SKM-1 (cell line): Measurements from ENCODE around the gene CISD1.

ENCODE experiments used
- DNase-seq: peaks from one replicate; lab custom pipeline; 2025; ENCODE audit not compliant: unreplicated experiment; lab: John Stamatoyannopoulos, UW

CISD1 gene

GRCh38 chr10:58265249-58265648 is 3.7 kb upstream of the CISD1 start:
- DNase-seq = no peak

- peak; percentile 54 for DNase-seq
These were observed 2.7 kb upstream of the CISD1 start for GRCh38 chr10:58266003-58266825.

- peak; percentile 87 for DNase-seq
These were observed 1.9 kb upstream of the CISD1 start for GRCh38 chr10:58266826-58267712.

GRCh38 chr10:58267713-58268453 is 1.1 kb upstream of the CISD1 start, which contains the start of gene IPMK:
IPMK (minus strand) TSS chr10:58267894; CDS start chr10:58267611, 283 bp downstream.
- peak; percentile 70 for DNase-seq

GRCh38 chr10:58268454-58268945 is 462 bp upstream of the CISD1 start:
- peak; percentile 78 for DNase-seq

GRCh38 chr10:58269782-58270290 is 874 bp downstream of the CISD1 start:
- DNase-seq = no peak

- no peak for DNase-seq
These were observed 6.3 kb downstream of the CISD1 start for GRCh38 chr10:58275261-58275660.

DNA sequence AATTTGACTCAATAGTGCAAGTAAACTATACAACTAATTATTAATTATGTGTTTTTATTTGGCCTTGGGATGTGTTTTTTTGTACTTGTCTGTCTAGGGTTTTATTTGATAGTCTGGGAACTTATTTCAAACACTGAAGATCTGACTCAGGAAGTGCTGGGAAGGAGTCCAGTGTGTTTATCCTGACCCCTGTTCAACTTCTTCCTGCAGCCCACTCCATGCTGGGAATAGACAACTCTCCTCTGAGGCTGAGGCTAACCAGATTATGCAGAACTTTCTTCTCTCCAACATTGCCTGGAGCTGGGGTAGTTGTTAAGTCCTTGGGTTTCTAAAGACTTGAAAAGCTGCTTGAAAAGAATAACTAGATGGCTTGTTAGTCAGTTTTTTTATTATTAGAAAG is 6.9 kb downstream of the CISD1 start:
- DNase-seq = no peak

DNA sequence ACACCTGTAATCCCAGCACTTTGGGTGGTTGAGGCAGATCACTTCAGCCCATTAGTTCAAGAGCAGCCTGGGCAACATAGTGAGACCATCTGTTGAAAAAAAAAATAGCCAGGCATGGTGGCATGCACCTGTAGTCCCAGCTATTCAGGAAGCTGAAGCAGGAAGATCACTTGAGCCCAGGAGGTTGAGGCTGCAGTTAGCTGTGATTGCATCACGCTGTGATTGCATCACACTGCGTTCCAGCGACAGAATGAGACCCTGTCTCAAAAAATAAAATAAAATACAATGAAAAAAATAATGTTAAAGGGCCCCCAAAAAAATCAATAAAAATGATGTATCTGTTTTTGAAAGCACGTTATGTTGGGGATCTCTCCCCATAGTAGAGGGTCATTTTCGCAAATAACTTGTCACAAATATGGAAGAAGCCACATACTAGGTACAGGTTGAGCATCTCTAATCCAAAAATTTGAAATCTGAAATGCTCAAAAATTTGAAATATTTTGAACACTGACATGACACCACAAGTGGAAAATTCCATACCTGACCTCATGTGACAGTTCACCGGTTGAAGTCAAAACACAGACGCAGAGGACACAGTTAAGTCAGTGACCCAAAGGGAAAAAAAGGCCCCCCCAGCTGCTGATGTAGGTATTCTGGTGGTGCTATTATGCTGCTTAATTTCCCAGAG is 9.5 kb downstream of the CISD1 start:
- no peak for DNase-seq

GRCh38 chr10:58278962-58279307 is 10.0 kb downstream of the CISD1 start:
- DNase-seq = no peak

GRCh38 chr10:58280477-58280876 is 11.5 kb downstream of the CISD1 start:
- DNase-seq = no peak

GRCh38 chr10:58281092-58281752 is 12.3 kb downstream of the CISD1 start:
- DNase-seq = no peak

- peak; percentile 94 for DNase-seq
These were observed 13.7 kb downstream of the CISD1 start for GRCh38 chr10:58282615-58283014.

GRCh38 chr10:58291538-58292174 is 22.7 kb downstream of the CISD1 start:
- DNase-seq = peak; percentile 13

GRCh38 chr10:58293989-58294388 is 25.0 kb downstream of the CISD1 start:
- no peak for DNase-seq

DNA sequence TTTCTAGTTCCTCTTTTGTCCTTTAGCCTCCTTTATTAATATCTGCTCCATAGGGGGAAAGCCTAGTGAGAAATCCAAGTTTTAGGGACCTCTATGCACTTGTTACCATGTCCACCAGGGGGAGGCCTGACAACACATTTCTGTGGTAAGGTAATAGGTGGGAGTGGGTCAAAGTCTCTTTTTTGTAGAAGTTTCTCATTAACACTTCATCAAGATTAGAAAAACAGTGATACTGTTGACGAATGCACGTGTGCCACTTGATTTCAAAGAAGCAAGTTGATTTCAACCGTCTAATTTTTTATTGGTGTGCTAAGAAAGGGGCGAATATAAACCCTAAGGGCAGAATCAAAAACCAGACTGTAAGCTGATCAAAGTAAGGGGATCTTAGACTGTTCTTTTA is 30.6 kb downstream of the CISD1 start:
- DNase-seq = peak; percentile 63

GRCh38 chr10:58300676-58301075 is 31.7 kb downstream of the CISD1 start:
- no peak for DNase-seq

GRCh38 chr10:58302254-58302653 is 33.3 kb downstream of the CISD1 start:
- DNase-seq = no peak

DNA sequence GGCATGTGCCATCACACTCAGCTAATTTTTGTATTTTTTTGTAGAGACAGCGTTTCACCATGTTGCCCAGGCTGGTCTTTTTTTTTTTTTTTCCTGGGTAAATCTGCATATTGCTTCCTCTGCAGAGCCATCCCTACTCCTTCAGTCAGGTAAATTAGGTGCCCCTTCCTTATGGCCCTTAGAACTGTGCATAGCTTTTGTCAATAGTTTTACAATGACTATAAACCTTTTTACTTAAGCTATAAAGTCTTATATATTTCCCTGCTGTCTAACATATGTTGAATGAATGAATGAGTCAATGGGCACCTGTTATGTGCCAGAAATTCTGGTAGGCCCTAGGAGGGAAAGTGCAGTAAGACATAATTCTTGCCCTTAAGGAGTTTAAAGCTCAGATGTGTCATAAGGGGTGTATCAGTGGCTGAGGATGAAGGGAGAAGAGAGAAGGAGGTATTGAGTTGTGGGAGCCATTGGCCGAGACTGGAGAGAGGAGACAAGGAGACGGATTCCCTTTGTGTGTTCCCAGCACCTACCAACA is 35.2 kb downstream of the CISD1 start:
- DNase-seq = no peak
